MV-4-11 (cell line): ENCODE measurements around the gene ARMC5.
"Not testable (repeated sequence)": the region's sequence is repeated elsewhere in the genome, so short reads cannot be mapped to it uniquely, and the experiment has no call there.

ENCODE experiments used
- DNase-seq: peaks from one replicate; lab custom pipeline; 2025; lab: John Stamatoyannopoulos, UW

The ARMC5 gene

GRCh38 chr16:31435341-31436220 is 23.7 kb upstream of the ARMC5 start:
- DNase-seq: no peak

- no peak for DNase-seq
Observed at GRCh38 chr16:31436221-31437045, 22.9 kb upstream of the ARMC5 start.

- no peak for DNase-seq
Observed at GRCh38 chr16:31438414-31438813, 20.9 kb upstream of the ARMC5 start.

GRCh38 chr16:31439023-31439422 is 20.3 kb upstream of the ARMC5 start:
- DNase-seq: not testable (repeated sequence)

- DNase-seq: no peak
Observed at GRCh38 chr16:31439519-31439918, 19.8 kb upstream of the ARMC5 start.

GRCh38 chr16:31440516-31441184 is 18.7 kb upstream of the ARMC5 start:
- no peak for DNase-seq

- no peak for DNase-seq
Observed at GRCh38 chr16:31441956-31442355, 17.3 kb upstream of the ARMC5 start.

GRCh38 chr16:31445931-31446330 is 13.4 kb upstream of the ARMC5 start:
- DNase-seq: not testable (repeated sequence)

- DNase-seq: no peak
Observed at GRCh38 chr16:31451201-31451600, 8.1 kb upstream of the ARMC5 start.

- DNase-seq: peak; percentile 51
Observed at GRCh38 chr16:31451681-31452351, 7.5 kb upstream of the ARMC5 start.

GRCh38 chr16:31452631-31453106 is 6.6 kb upstream of the ARMC5 start:
- no peak for DNase-seq

GRCh38 chr16:31453255-31454204 is 5.8 kb upstream of the ARMC5 start:
- peak; percentile 34 for DNase-seq

- peak; percentile 17 for DNase-seq
Observed at GRCh38 chr16:31455601-31456314, 3.5 kb upstream of the ARMC5 start.

- DNase-seq: no peak
Observed at GRCh38 chr16:31456988-31457360, 2.3 kb upstream of the ARMC5 start.

- DNase-seq: peak; percentile 73
Observed at GRCh38 chr16:31458073-31458843, 1.0 kb upstream of the ARMC5 start.

- peak; percentile 99 for DNase-seq
Observed at GRCh38 chr16:31459687-31460581, 633 bp downstream of the ARMC5 start.

GRCh38 chr16:31460582-31461002 is 1.3 kb downstream of the ARMC5 start:
- DNase-seq: peak; percentile 42
